Astrocyte (in vitro differentiated cells and primary cell): ENCODE data around the gene RPA3.

Experiments used
- CTCF ChIP-seq: IDR thresholded peaks from 2 replicates; pipeline ENCODE4 v1.5.1; 2011; ENCODE audit warnings: low read depth, mild to moderate bottlenecking, inconsistent platforms, low read length, moderate library complexity; ENCODE audit not compliant: insufficient read depth
- EZH2 ChIP-seq: IDR thresholded peaks from 2 replicates; pipeline ENCODE4 v1.6.1; 2012; ENCODE audit warnings: mild to moderate bottlenecking, low read length, inconsistent platforms; ENCODE audit not compliant: insufficient read depth

- TF ChIP-seq CTCF (no peak), EZH2 (no peak)
These were observed 35.5 kb downstream of the RPA3 start for GRCh38 chr7:7682861-7683260.
